Measurements from ENCODE around the gene PRRT4. TPM values are rescaled to one million over a fixed set of nuclear protein-coding genes. Genes with fewer than 3 reads are reported as not detected.

PRRT4 gene
- total and polyA plus RNA-seq, 2 of the 13 experiments (the other 11 are each of a cell fraction or from before 2014, with no cell fraction given), result not detected

DNA sequence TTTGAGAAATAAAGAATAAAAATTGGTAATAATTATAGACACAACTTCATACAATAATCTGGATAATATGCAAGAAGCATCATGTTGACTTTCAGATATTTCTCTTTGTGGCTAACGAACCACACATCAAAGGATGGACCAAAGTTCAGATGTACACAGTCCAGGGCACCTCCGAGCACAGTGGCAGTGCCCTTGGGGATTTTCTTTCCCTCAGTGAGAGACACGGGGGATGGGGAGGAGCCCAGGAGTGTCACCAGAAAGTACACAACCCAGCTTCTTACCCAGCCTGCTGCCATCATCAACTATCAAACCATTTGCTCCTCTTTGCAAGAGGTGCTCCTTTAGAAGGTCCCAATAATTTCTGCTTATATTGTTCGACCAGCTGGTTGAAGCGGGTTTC is 51.0 kb downstream of the PRRT4 start (continued):
- TF ChIP-seq, protein P1, sequence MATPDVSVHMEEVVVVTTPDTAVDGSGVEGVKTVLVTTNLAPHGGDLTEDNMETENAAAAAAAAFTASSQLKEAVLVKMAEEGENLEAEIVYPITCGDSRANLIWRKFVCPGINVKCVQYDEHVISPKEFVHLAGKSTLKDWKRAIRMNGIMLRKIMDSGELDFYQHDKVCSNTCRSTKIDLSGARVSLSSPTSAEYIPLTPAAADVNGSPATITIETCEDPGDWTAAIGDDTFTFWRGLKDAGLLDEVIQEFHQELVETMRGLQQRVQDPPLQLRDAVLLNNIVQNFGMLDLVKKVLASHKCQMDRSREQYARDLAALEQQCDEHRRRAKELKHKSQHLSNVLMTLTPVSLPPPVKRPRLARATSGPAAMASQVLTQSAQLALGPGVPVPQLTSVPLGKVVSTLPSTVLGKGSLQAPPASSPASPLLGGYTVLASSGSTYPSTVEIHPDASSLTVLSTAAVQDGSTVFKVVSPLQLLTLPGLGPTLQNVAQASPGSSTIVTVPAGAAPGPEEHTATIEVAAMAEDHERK (CRISPR knock-in tag; IDR thresholded peaks at IDR 0.05; ENCODE audit: low read depth), result no peak
- TF ChIP-seq ZC3H13 (CRISPR knock-in tag; IDR thresholded peaks at IDR 0.05) (no peak), ZNF878 (CRISPR knock-in tag; IDR thresholded peaks at IDR 0.05) (no peak), PPARG (CRISPR knock-in tag; conservative IDR thresholded peaks at IDR 0.05) (no peak), ERF (CRISPR knock-in tag; IDR thresholded peaks at IDR 0.05) (no peak; the same call in 1 of the 2 replicates), ZNF549 (CRISPR knock-in tag; IDR thresholded peaks at IDR 0.05) (no peak), KAT8 (CRISPR knock-in tag; IDR thresholded peaks at IDR 0.05) (no peak), MAFF (IDR thresholded peaks at IDR 0.05; ENCODE audit: low read depth, low read length) (no peak), PTBP1 (IDR thresholded peaks at IDR 0.05; ENCODE audit: low read depth, low read length, poor library complexity, severe bottlenecking) (no peak), LRRFIP1 (CRISPR knock-in tag; conservative IDR thresholded peaks at IDR 0.05) (no peak), SALL1 (CRISPR knock-in tag; IDR thresholded peaks at IDR 0.05) (peak; percentile 99), ZSCAN21 (CRISPR knock-in tag; IDR thresholded peaks at IDR 0.05; ENCODE audit: borderline replicate concordance) (no peak), RFXAP (CRISPR knock-in tag; IDR thresholded peaks at IDR 0.05; ENCODE audit: borderline replicate concordance) (no peak), ELF3 (CRISPR knock-in tag; IDR thresholded peaks at IDR 0.05) (0 out of 2 replicates have a peak, but pooled peaks have one; percentile 45), NFAT5 (CRISPR knock-in tag; IDR thresholded peaks at IDR 0.05) (no peak), MLLT10 (CRISPR knock-in tag; IDR thresholded peaks at IDR 0.05) (no peak), MXD1 (CRISPR knock-in tag; IDR thresholded peaks at IDR 0.05) (no peak), SIX1 (CRISPR knock-in tag; IDR thresholded peaks at IDR 0.05; ENCODE audit: borderline replicate concordance) (0 out of 2 replicates have a peak, but pooled peaks have one; percentile 33), SUZ12 (IDR thresholded peaks at IDR 0.05; ENCODE audit: low read depth, low read length) (no peak), ZNF138 (CRISPR knock-in tag; IDR thresholded peaks at IDR 0.05; ENCODE audit: low read depth) (no peak)
- TF ChIP-seq, protein P2, sequence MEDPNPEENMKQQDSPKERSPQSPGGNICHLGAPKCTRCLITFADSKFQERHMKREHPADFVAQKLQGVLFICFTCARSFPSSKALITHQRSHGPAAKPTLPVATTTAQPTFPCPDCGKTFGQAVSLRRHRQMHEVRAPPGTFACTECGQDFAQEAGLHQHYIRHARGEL (CRISPR knock-in tag; IDR thresholded peaks at IDR 0.05), result no peak

Measured in HepG2 (cell line).